Measurements from ENCODE around the gene MARS1. TPM values are rescaled to one million over a fixed set of nuclear protein-coding genes. Genes with fewer than 3 reads are reported as not detected.

Gene MARS1
- total RNA-seq, 1 donor from 2014 or later = 141 TPM

DNA sequence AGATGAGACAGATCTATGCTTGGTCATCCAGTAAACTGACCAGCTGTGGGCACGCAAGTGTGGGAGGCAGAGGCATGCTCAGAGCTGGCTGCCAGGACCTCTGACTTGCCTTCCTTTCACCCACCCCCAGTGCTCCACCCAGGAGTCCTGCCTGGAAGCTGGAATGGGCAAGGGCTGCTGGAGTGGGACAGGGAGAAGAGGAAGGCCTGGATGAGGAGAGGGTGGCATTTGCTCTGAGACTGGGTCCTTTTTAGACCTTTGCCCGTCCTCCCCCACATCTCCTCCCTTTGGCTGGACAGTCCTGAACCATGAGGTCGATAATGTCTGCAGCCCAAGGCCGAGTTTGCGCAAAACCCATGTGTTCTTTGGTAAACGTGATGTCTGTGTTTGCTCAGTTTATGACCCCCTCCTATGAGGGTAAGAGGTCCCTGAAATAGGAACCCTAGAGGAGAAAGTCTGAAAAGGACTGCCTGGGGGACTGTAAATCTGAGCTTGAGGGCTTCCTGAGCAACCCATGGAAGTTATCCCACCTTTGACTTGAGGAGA is 36.6 kb upstream of the MARS1 start:
- Histone ChIP-seq H3K4me1 (no peaks in the 10 kb centered on the region), H3K9me3 (no peaks in the 10 kb centered on the region), H3K27me3 (no peaks in the 10 kb centered on the region), H3K4me3 (no peak overlapping the region), H3K36me3 (no peaks in the 10 kb centered on the region), H3K27ac (no peak overlapping the region)
- ATAC-seq = no peak
- intact Hi-C loops (cut with DNase I) = loop anchor here (5.0 to 10.0 kb wide), 2 partner anchors 144 to 187 kb away; no protein-coding TSS in a partner anchor
- TF ChIP-seq, protein P1, sequence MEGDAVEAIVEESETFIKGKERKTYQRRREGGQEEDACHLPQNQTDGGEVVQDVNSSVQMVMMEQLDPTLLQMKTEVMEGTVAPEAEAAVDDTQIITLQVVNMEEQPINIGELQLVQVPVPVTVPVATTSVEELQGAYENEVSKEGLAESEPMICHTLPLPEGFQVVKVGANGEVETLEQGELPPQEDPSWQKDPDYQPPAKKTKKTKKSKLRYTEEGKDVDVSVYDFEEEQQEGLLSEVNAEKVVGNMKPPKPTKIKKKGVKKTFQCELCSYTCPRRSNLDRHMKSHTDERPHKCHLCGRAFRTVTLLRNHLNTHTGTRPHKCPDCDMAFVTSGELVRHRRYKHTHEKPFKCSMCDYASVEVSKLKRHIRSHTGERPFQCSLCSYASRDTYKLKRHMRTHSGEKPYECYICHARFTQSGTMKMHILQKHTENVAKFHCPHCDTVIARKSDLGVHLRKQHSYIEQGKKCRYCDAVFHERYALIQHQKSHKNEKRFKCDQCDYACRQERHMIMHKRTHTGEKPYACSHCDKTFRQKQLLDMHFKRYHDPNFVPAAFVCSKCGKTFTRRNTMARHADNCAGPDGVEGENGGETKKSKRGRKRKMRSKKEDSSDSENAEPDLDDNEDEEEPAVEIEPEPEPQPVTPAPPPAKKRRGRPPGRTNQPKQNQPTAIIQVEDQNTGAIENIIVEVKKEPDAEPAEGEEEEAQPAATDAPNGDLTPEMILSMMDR (IDR thresholded peaks at IDR 0.05) = no peak
- no peak for DNase-seq

DNA sequence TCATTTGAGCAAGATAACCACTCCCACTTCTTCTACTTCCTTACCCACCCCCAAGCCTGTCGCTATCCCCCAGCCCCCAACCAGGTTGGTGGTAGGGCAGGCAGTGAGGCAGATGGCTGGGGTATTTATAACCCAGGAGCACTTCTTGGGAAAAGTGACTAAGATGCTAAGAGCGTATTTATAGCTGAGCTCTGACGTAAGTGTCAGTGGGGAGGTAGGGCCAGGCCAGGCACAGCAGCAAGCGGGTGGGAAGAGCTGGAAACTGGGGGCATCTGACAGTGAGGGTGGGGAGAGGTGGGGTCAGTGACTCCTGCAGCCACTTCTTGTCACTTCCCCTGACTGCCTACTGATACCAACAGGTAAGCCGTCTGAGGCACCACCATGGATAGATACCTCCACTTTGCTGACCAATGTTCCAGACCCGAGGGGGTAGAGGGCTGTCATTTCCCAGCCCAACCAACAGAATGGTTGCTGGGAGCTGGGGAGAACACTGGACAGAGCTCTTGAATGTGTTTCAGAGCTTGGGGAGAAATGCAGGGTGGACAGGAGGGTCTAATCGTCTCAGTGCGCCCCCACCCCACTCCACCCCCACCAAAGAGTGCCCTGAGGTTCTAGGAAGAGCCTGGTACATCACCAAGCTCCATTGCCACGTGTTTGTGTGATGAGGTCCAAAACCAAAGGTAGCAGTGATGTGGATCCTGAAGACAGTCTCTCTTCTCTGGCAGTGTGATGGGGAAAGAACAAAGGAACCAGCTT is 35.5 kb upstream of the MARS1 start:
- ATAC-seq (no peak), DNase-seq (no peak)
- H3K36me3 ChIP-seq = no peaks in the 10 kb centered on the region
- H3K9me3 ChIP-seq = no peaks in the 10 kb centered on the region
- TF ChIP-seq, protein P1 (IDR thresholded peaks at IDR 0.05) = no peak
- intact Hi-C loops (cut with DNase I) = loop anchor here (5.0 to 10.0 kb wide), 2 partner anchors 145 to 188 kb away; no protein-coding TSS in a partner anchor
- H3K27me3 ChIP-seq = no peaks in the 10 kb centered on the region
- no peak overlapping the region for H3K27ac ChIP-seq
- no peak overlapping the region for H3K4me3 ChIP-seq
- H3K4me1 ChIP-seq = no peaks in the 10 kb centered on the region

DNA sequence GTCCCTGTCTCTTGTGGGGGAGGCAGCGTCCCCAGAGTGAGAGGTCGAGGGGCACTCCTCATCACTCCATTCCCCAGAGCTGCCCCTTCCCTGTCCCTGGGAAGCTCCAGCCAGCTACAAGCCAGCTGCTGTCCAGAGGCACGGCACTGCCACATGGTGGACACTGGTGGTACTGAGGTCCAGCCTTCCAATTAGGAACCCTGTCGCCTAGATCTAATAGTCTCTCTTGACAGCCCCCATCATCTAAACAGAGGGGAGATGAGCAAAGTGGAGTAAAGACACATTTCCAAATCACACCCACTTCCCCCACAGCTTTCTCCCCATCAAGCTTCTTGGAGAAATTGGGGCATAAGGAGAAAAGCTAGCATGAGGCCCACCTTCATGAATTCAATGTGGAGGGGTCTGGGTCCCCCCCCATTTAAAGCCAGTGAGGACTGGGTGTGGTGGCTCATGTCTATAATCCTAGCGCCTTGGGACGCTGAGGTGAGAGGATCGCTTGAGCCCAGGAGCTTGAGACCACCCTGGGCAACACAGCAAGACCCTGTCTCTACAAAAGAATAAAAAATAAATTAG is 34.8 kb upstream of the MARS1 start:
- peak; percentile 85 for DNase-seq
- no peaks in the 10 kb centered on the region for H3K36me3 ChIP-seq
- H3K4me1 ChIP-seq = no peaks in the 10 kb centered on the region
- H3K4me3 ChIP-seq = no peak overlapping the region
- H3K27me3 ChIP-seq = no peaks in the 10 kb centered on the region
- TF ChIP-seq, protein P1 (IDR thresholded peaks at IDR 0.05) = peak; percentile 90
- H3K9me3 ChIP-seq = no peaks in the 10 kb centered on the region
- H3K27ac ChIP-seq = no peak overlapping the region
- intact Hi-C loops (cut with DNase I) = loop anchor here (5.0 to 10.0 kb wide), 2 partner anchors 146 to 188 kb away; no protein-coding TSS in a partner anchor
- peak; percentile 91 for ATAC-seq

DNA sequence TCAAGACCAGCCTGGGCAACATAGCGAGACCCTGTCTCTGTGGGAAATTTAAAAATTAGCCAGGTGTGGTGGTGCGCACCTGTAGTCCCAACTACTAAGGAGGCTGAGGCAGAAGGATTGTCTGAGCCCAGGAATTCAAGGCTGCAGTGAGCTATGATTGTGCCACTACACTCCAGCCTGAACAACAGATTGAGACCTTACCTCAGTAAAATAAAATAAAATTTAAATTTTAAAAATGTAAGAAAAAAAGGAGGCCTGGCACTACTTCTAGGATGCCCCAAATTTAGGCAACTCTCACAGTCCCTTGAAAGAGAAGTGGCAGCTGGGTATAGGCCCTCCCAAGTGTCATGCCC is 33.7 kb upstream of the MARS1 start:
- intact Hi-C loops (cut with DNase I) = loop anchor here (5.0 to 10.0 kb wide), 2 partner anchors 147 to 189 kb away; no protein-coding TSS in a partner anchor
- H3K9me3 ChIP-seq = no peaks in the 10 kb centered on the region
- no peak overlapping the region for H3K27ac ChIP-seq
- no peak overlapping the region for H3K4me3 ChIP-seq
- DNase-seq (no peak), ATAC-seq (no peak)
- peaks cover 6% of the 10 kb centered on the region for H3K4me1 ChIP-seq
- H3K27me3 ChIP-seq = no peaks in the 10 kb centered on the region
- no peaks in the 10 kb centered on the region for H3K36me3 ChIP-seq
- TF ChIP-seq, protein P1 (IDR thresholded peaks at IDR 0.05) = no peak

DNA sequence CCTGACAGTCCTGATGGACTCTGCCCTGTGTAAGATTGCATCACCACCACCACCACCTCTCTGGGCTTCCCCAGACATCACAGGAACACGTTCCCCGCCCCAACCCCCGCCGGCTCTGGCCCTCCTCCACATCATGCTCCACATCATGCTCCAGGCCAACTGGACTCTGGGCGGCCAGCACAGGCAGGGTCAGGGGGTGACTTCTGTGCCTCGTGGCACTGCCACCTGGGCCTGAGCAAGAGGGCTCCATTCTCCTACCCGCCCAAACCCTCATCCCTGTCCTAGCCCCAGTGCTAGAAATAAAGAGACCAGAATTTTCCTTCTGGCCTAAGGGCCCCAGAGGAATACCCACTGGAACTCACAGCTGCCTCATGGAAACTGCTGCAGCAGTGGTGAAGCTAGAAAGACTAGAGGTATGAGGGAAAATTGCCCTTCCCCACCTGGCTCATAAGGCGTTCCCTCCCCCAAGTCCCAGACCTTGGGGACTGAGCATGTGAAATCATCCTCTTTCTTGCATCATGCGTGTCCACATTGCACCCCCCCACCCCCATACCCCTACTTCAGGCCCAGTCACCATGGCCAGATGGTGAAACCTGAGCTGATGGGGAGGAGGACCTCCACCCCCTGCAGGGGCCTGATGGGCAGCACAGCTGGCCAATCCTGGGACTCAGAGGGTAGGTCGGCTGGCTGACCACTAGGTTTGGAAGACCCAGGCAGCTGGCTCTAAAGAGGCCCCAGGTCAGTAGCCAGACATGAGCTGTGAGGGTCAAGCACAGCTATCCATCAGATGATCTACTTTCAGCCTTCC is 33.1 kb upstream of the MARS1 start, which contains the start of gene INHBE:
INHBE (plus strand) TSS at position 742 of the 808 bp plus-strand sequence. CDS start 230 bp downstream, outside the sequence.
- H3K4me3 ChIP-seq = no peak within 1 kb of the TSS
- intact Hi-C loops (cut with DNase I) = loop anchor here (5.0 to 10.0 kb wide), 2 partner anchors 147 to 190 kb away; no protein-coding TSS in a partner anchor

More for the DNA sequence above, 33.1 kb upstream of the MARS1 start, which contains the start of gene INHBE:
- Histone ChIP-seq H3K9me3 (no peaks in the 10 kb centered on the region), H3K4me1 (peaks cover 6% of the 10 kb centered on the region), H3K36me3 (no peaks in the 10 kb centered on the region), H3K27ac (no peak within 1 kb of the TSS), H3K27me3 (no peaks in the 10 kb centered on the region)
- no peak for DNase-seq
- ATAC-seq = no peak
- TF ChIP-seq, protein P1 (IDR thresholded peaks at IDR 0.05) = no peak
